ENCODE results near the gene PLEK.

PLEK gene

GRCh38 chr2:68369337-68369734 lies 4.3 kb downstream of the PLEK start (continued):
- TF ChIP-seq REST (tag by site-specific recombination; IDR thresholded peaks at IDR 0.05) (no peak), ZNF704 (tag by site-specific recombination; IDR thresholded peaks at IDR 0.05) (no peak), ZNF202 (tag by site-specific recombination; IDR thresholded peaks at IDR 0.05; ENCODE audit: borderline replicate concordance) (no peak), ZNF558 (tag by site-specific recombination; IDR thresholded peaks at IDR 0.05) (no peak), ZNF391 (tag by site-specific recombination; IDR thresholded peaks at IDR 0.05; ENCODE audit: borderline replicate concordance, low read depth) (no peak)

- H3K4me1 ChIP-seq (ENCODE audit: control insufficient read depth, insufficient read depth, low read length) = no peaks in the 10 kb centered on the region
- no peak overlapping the region for H3K4me3 ChIP-seq (ENCODE audit: low read depth, low read length)
- H3K27ac ChIP-seq (ENCODE audit: extremely low read depth, low read depth, low read length) = no peak overlapping the region
- TF ChIP-seq ZNF248 (tag by site-specific recombination; IDR thresholded peaks at IDR 0.05) (no peak), ZNF843 (tag by site-specific recombination; IDR thresholded peaks at IDR 0.05) (no peak), ZNF664 (tag by site-specific recombination; IDR thresholded peaks at IDR 0.05) (no peak), OSR2 (tag by site-specific recombination; IDR thresholded peaks at IDR 0.05) (no peak), ZNF791 (tag by site-specific recombination; IDR thresholded peaks at IDR 0.05) (no peak), ZNF266 (tag by site-specific recombination; IDR thresholded peaks at IDR 0.05; ENCODE audit: low read depth) (no peak), ZNF19 (tag by site-specific recombination; IDR thresholded peaks at IDR 0.05; ENCODE audit: low read depth) (no peak), ZNF18 (tag by site-specific recombination; IDR thresholded peaks at IDR 0.05) (no peak)
- ChIA-PET POLR2A (no interaction called here), CTCF (interaction anchor here (0.7 kb wide), 1 partner anchor 70 kb away, joined by 3 read pairs; no protein-coding TSS in a partner anchor)
- H3K9me3 ChIP-seq (ENCODE audit: control insufficient read depth, insufficient read depth, low read depth, low read length) = no peaks in the 10 kb centered on the region
- no peaks in the 10 kb centered on the region for H3K36me3 ChIP-seq (ENCODE audit: control insufficient read depth in 2 of 2, insufficient read depth in 1 of 2, low read length in 2 of 2)
Observed at GRCh38 chr2:68371138-68371537, 6.1 kb downstream of the PLEK start.

- Histone ChIP-seq H3K4me1 (ENCODE audit: control insufficient read depth, insufficient read depth, low read length) (no peaks in the 10 kb centered on the region), H3K9me3 (ENCODE audit: control insufficient read depth, insufficient read depth, low read depth, low read length) (no peaks in the 10 kb centered on the region), H3K36me3 (ENCODE audit: control insufficient read depth in 2 of 2, insufficient read depth in 1 of 2, low read length in 2 of 2) (no peaks in the 10 kb centered on the region), H3K4me3 (ENCODE audit: low read depth, low read length) (no peak overlapping the region), H3K27ac (ENCODE audit: extremely low read depth, low read depth, low read length) (no peak overlapping the region)
- ChIA-PET CTCF (interaction anchor here (0.7 kb wide), 1 partner anchor 70 kb away, joined by 3 read pairs; no protein-coding TSS in a partner anchor), POLR2A (no interaction called here)
- TF ChIP-seq PRDM2 (tag by site-specific recombination; IDR thresholded peaks at IDR 0.05; ENCODE audit: borderline replicate concordance) (no peak), ZNF548 (tag by site-specific recombination; IDR thresholded peaks at IDR 0.05) (no peak), ZFHX2 (tag by site-specific recombination; conservative IDR thresholded peaks at IDR 0.05) (no peak), ZNF341 (tag by site-specific recombination; IDR thresholded peaks at IDR 0.05; ENCODE audit: low read depth) (no peak), ZNF112 (tag by site-specific recombination; IDR thresholded peaks at IDR 0.05) (no peak), ZNF677 (tag by site-specific recombination; IDR thresholded peaks at IDR 0.05) (no peak), ZNF488 (tag by site-specific recombination; IDR thresholded peaks at IDR 0.05) (no peak), ZNF155 (tag by site-specific recombination; IDR thresholded peaks at IDR 0.05) (no peak), ZXDB (tag by site-specific recombination; IDR thresholded peaks at IDR 0.05) (no peak)
Observed at GRCh38 chr2:68371581-68371980, 6.5 kb downstream of the PLEK start.

Measured in HEK293 (cell line).